Keratinocyte (primary cell): Measurements from ENCODE around the gene GGACT. TPM values are rescaled to one million over a fixed set of nuclear protein-coding genes. Genes with fewer than 3 reads are reported as not detected.

Experiments used
- DNase-seq: peaks from one replicate; pipeline ENCODE4 v3.0.0-alpha.2; 2011; ENCODE audit warnings: low read depth, missing footprints, low spot score
- FAIRE-seq: peaks from 2 replicates; lab custom pipeline; 2011; peaks lifted over from hg19 to GRCh38; lab: Jason Lieb, UNC
- H2AFZ ChIP-seq: 2 replicates; pipeline ENCODE4 v1.6.0; 2012; ENCODE audit warnings: low read length, control low read depth, inconsistent platforms; ENCODE audit not compliant: control insufficient read depth
- H3K27ac ChIP-seq: 2 replicates; pipeline ENCODE4 v1.5.1; 2011; ENCODE audit warnings: low read length; ENCODE audit not compliant: control insufficient read depth, insufficient read depth
- H3K27me3 ChIP-seq: 3 replicates; pipeline ENCODE4 v1.6.0; 2011; ENCODE audit warnings: low read length; ENCODE audit not compliant: control insufficient read depth, insufficient read depth; ENCODE audit errors: extremely low read depth
- H3K36me3 ChIP-seq, 2 experiments: 2 replicates in 1 of 2; 3 replicates in 1 of 2; pipeline ENCODE4 v1.5.1; 2011; ENCODE audit warnings: low read length in 2 of 2, mild to moderate bottlenecking in 1 of 2; ENCODE audit not compliant: control insufficient read depth in 2 of 2, insufficient read depth in 2 of 2; ENCODE audit errors: extremely low read depth in 1 of 2
- H3K4me1 ChIP-seq: 3 replicates; pipeline ENCODE4 v1.5.1; 2011; ENCODE audit warnings: low read length; ENCODE audit not compliant: control insufficient read depth, insufficient read depth; ENCODE audit errors: extremely low read depth
- H3K4me2 ChIP-seq: 3 replicates; pipeline ENCODE4 v1.6.0; 2011; ENCODE audit warnings: low read depth, low read length; ENCODE audit not compliant: control insufficient read depth, insufficient read depth; ENCODE audit errors: extremely low read depth
- H3K4me3 ChIP-seq, 3 experiments: fragments of 200-600 bp in 1 of 3; sonication (generic) in 1 of 3; 2 replicates in 2 of 3; 3 replicates in 1 of 3; pipeline ENCODE4 v1.5.1; 2011 to 2016; ENCODE audit warnings: low read length in 3 of 3, mild to moderate bottlenecking in 3 of 3, control low read depth in 2 of 3, inconsistent platforms in 1 of 3, low read depth in 1 of 3, mixed read lengths in 1 of 3, mixed run types in 1 of 3, moderate library complexity in 1 of 3; ENCODE audit not compliant: control insufficient read depth in 2 of 3, insufficient read depth in 2 of 3; ENCODE audit errors: extremely low read depth in 1 of 3
- H3K79me2 ChIP-seq: 2 replicates; pipeline ENCODE4 v1.6.0; 2012; ENCODE audit warnings: low read length; ENCODE audit not compliant: control insufficient read depth, insufficient read depth
- H3K9ac ChIP-seq: 3 replicates; pipeline ENCODE4 v1.6.0; 2011; ENCODE audit warnings: low read length; ENCODE audit not compliant: control insufficient read depth, insufficient read depth; ENCODE audit errors: extremely low read depth
- H3K9me1 ChIP-seq: 3 replicates; pipeline ENCODE4 v1.6.0; 2011; ENCODE audit warnings: low read length; ENCODE audit not compliant: control insufficient read depth, insufficient read depth; ENCODE audit errors: extremely low read depth
- H3K9me3 ChIP-seq: 2 replicates; pipeline ENCODE4 v1.5.1; 2012; ENCODE audit warnings: low read depth, low read length; ENCODE audit not compliant: control insufficient read depth
- H4K20me1 ChIP-seq: 3 replicates; pipeline ENCODE4 v1.6.0; 2011; ENCODE audit warnings: low read length; ENCODE audit not compliant: control insufficient read depth, insufficient read depth; ENCODE audit errors: extremely low read depth
- CTCF ChIP-seq, 3 experiments: IDR thresholded peaks in 1 of 3; conservative IDR thresholded peaks in 1 of 3; optimal IDR thresholded peaks in 1 of 3; 2 replicates in 2 of 3; 3 replicates in 1 of 3; pipeline versions ENCODE3 to v1.5.1; 2011; ENCODE audit warnings: low read length in 3 of 3, mild to moderate bottlenecking in 3 of 3, moderate library complexity in 2 of 3, control low read depth in 1 of 3, inconsistent platforms in 1 of 3; ENCODE audit not compliant: insufficient read depth in 2 of 3; ENCODE audit errors: extremely low read depth in 1 of 3
- EZH2 ChIP-seq: IDR thresholded peaks from one replicate; pipeline ENCODE4 v1.6.1; 2012; ENCODE audit warnings: inconsistent platforms, mild to moderate bottlenecking, low read length, moderate library complexity
- dilution Hi-C: fragments of 300-500 bp; cut with MboI; formaldehyde crosslinking; loops from one replicate; pipeline ENCODE4 v1.7.0; 2020; ENCODE audit warnings: low sequenced_read_pairs; ENCODE audit not compliant: extremely low pct_ligation_motif_present
- polyA plus RNA-seq, 5 experiments: library from polyadenylated mRNA; depleted of rRNA in 3 of 5; stranded (reverse) in 3 of 5; stranded (forward) in 1 of 5; unstranded in 1 of 5; fragments of >200 nt; gene quantifications; 1 replicate in 1 of 5; 2 replicates in 3 of 5; 3 replicates in 1 of 5; pipeline versions ENCODE4 v1.2.1 to v1.2.3, GENCODE V29; 2011 to 2012; ENCODE audit warnings: missing spikeins in 2 of 5, low read depth in 1 of 5, low replicate concordance in 1 of 5

Gene GGACT
- polyA plus RNA-seq, 1 donor (not counting 4 experiments of a cell fraction or from before 2014, with no cell fraction given) = 8.2 TPM

- H4K20me1 ChIP-seq = no peaks in the 10 kb centered on the region
- DNase-seq = no peak
Measured at GRCh38 chr13:100508996-100509395, 79.6 kb downstream of the GGACT start.

GRCh38 chr13:100508455-100508854 lies 80.1 kb downstream of the GGACT start:
- H3K9ac ChIP-seq = no peak overlapping the region
- no peak overlapping the region for H3K4me3 ChIP-seq
- H3K9me3 ChIP-seq = no peaks in the 10 kb centered on the region
- no peak overlapping the region for H3K4me2 ChIP-seq
- no peaks in the 10 kb centered on the region for H3K4me1 ChIP-seq
- no peaks in the 10 kb centered on the region for H3K27me3 ChIP-seq
- no peak for FAIRE-seq
- H4K20me1 ChIP-seq = no peaks in the 10 kb centered on the region
- H3K36me3 ChIP-seq = no peaks in the 10 kb centered on the region
- H3K27ac ChIP-seq = no peak overlapping the region
- H3K9me1 ChIP-seq = no peaks in the 10 kb centered on the region
- no peaks in the 10 kb centered on the region for H3K79me2 ChIP-seq
- dilution Hi-C loops = no loop called here
- no peak for DNase-seq
- TF ChIP-seq CTCF (optimal IDR thresholded peaks at IDR 0.05 in 1 of 3, IDR thresholded peaks at IDR 0.05 in 1 of 3, conservative IDR thresholded peaks at IDR 0.05 in 1 of 3; ENCODE audit: extremely low read depth in 1 of 3, insufficient read depth in 2 of 3, low read length in 3 of 3) (no peak), EZH2 (no peak)
- no peak overlapping the region for H2AFZ ChIP-seq

More at GRCh38 chr13:100508996-100509395, 79.6 kb downstream of the GGACT start:
- H3K79me2 ChIP-seq = no peaks in the 10 kb centered on the region
- dilution Hi-C loops = no loop called here
- H3K36me3 ChIP-seq = no peaks in the 10 kb centered on the region
- TF ChIP-seq CTCF (optimal IDR thresholded peaks at IDR 0.05 in 1 of 3, IDR thresholded peaks at IDR 0.05 in 1 of 3, conservative IDR thresholded peaks at IDR 0.05 in 1 of 3; ENCODE audit: extremely low read depth in 1 of 3, insufficient read depth in 2 of 3, low read length in 3 of 3) (no peak), EZH2 (no peak)
- FAIRE-seq = no peak
- H2AFZ ChIP-seq = no peak overlapping the region
- H3K9me3 ChIP-seq = no peaks in the 10 kb centered on the region
- no peak overlapping the region for H3K4me2 ChIP-seq
- no peaks in the 10 kb centered on the region for H3K4me1 ChIP-seq
- no peaks in the 10 kb centered on the region for H3K9me1 ChIP-seq
- H3K27me3 ChIP-seq = no peaks in the 10 kb centered on the region
- no peak overlapping the region for H3K4me3 ChIP-seq
- no peak overlapping the region for H3K9ac ChIP-seq
- no peak overlapping the region for H3K27ac ChIP-seq
